ENCODE data around the gene TANC1. TPM values are rescaled to one million over a fixed set of nuclear protein-coding genes. Genes with fewer than 3 reads are reported as not detected.

The TANC1 gene
- total RNA-seq (2014; rRNA removed; shearing (Covaris generic)), result 11.6 and 26.5 TPM in 2 replicates

- peak within 1 kb of the TSS; percentile 89 for H3K4me3 ChIP-seq
- DNase-seq (ENCODE audit: low read depth in 1 of 2, low spot score in 2 of 2), result peak; percentile 88 to 96
- H3K4me1 ChIP-seq (replicated peaks), result peaks cover 61% of the 10 kb centered on the region
- no peaks in the 10 kb centered on the region for H3K9me3 ChIP-seq (replicated peaks)
- H3K27me3 ChIP-seq (replicated peaks), result no peaks in the 10 kb centered on the region
- H3K27ac ChIP-seq, result peak within 1 kb of the TSS; percentile 80
- peaks cover 21% of the 10 kb centered on the region for H3K36me3 ChIP-seq
These were observed at the start of gene TANC1 for GRCh38 chr2:158968396-158969161. TSS of gene TANC1 (plus strand) at chr2:158968640. CDS start at chr2:159065911, 97,271 bp downstream.

- Histone ChIP-seq H3K9me3 (replicated peaks) (no peaks in the 10 kb centered on the region), H3K36me3 (no peaks in the 10 kb centered on the region), H3K27ac (no peak overlapping the region), H3K4me3 (no peak overlapping the region), H3K4me1 (replicated peaks) (peaks cover 25% of the 10 kb centered on the region), H3K27me3 (replicated peaks) (no peaks in the 10 kb centered on the region)
- no peak for DNase-seq (ENCODE audit: low read depth in 1 of 2, low spot score in 2 of 2)
These were observed 46.6 kb upstream of the TANC1 start for GRCh38 chr2:158921599-158922408.

GRCh38 chr2:158922601-158923000 lies 45.8 kb upstream of the TANC1 start:
- Histone ChIP-seq H3K4me3 (no peak overlapping the region), H3K4me1 (replicated peaks) (peaks cover 29% of the 10 kb centered on the region), H3K27me3 (replicated peaks) (no peaks in the 10 kb centered on the region), H3K9me3 (replicated peaks) (no peaks in the 10 kb centered on the region), H3K27ac (peak overlapping the region; percentile 12; the same call in 1 of the 2 replicates), H3K36me3 (no peaks in the 10 kb centered on the region)
- no peak for DNase-seq (ENCODE audit: low read depth in 1 of 2, low spot score in 2 of 2)

GRCh38 chr2:158923180-158923594 lies 45.3 kb upstream of the TANC1 start:
- Histone ChIP-seq H3K27me3 (replicated peaks) (no peaks in the 10 kb centered on the region), H3K36me3 (no peaks in the 10 kb centered on the region), H3K4me1 (replicated peaks) (peaks cover 29% of the 10 kb centered on the region), H3K9me3 (replicated peaks) (no peaks in the 10 kb centered on the region), H3K27ac (peak overlapping the region; percentile 12; the same call in 1 of the 2 replicates), H3K4me3 (no peak overlapping the region)
- no peak for DNase-seq (ENCODE audit: low read depth in 1 of 2, low spot score in 2 of 2)

- no peak for DNase-seq (ENCODE audit: low read depth in 1 of 2, low spot score in 2 of 2)
- Histone ChIP-seq H3K27me3 (replicated peaks) (no peaks in the 10 kb centered on the region), H3K9me3 (replicated peaks) (no peaks in the 10 kb centered on the region)
These were observed 44.8 kb upstream of the TANC1 start for GRCh38 chr2:158923641-158924040.

GRCh38 chr2:158926478-158926948 lies 41.9 kb upstream of the TANC1 start:
- no peaks in the 10 kb centered on the region for H3K9me3 ChIP-seq (replicated peaks)
- no peaks in the 10 kb centered on the region for H3K27me3 ChIP-seq (replicated peaks)
- H3K4me3 ChIP-seq, result peak overlapping the region; percentile 12; the same call in 1 of the 2 replicates
- H3K27ac ChIP-seq, result peak overlapping the region; percentile 23; the same call in 1 of the 2 replicates
- peaks cover 49% of the 10 kb centered on the region for H3K4me1 ChIP-seq (replicated peaks)
- no peaks in the 10 kb centered on the region for H3K36me3 ChIP-seq
- peak; percentile 69 to 70 for DNase-seq (ENCODE audit: low read depth in 1 of 2, low spot score in 2 of 2)

More at GRCh38 chr2:158923641-158924040, 44.8 kb upstream of the TANC1 start:
- no peak overlapping the region for H3K4me3 ChIP-seq
- peaks cover 29% of the 10 kb centered on the region for H3K4me1 ChIP-seq (replicated peaks)
- peak overlapping the region; percentile 12; the same call in 1 of the 2 replicates for H3K27ac ChIP-seq
- no peaks in the 10 kb centered on the region for H3K36me3 ChIP-seq

GRCh38 chr2:158928515-158928914 lies 39.9 kb upstream of the TANC1 start:
- no peak for DNase-seq (ENCODE audit: low read depth in 1 of 2, low spot score in 2 of 2)
- Histone ChIP-seq H3K27me3 (replicated peaks) (no peaks in the 10 kb centered on the region), H3K4me3 (no peak overlapping the region), H3K27ac (no peak overlapping the region), H3K4me1 (replicated peaks) (peaks cover 44% of the 10 kb centered on the region), H3K36me3 (no peaks in the 10 kb centered on the region), H3K9me3 (replicated peaks) (no peaks in the 10 kb centered on the region)

- H3K9me3 ChIP-seq (replicated peaks), result no peaks in the 10 kb centered on the region
- no peaks in the 10 kb centered on the region for H3K36me3 ChIP-seq
- peaks cover 43% of the 10 kb centered on the region for H3K4me1 ChIP-seq (replicated peaks)
- H3K27me3 ChIP-seq (replicated peaks), result no peaks in the 10 kb centered on the region
- no peak overlapping the region for H3K27ac ChIP-seq
- DNase-seq (ENCODE audit: low read depth in 1 of 2, low spot score in 2 of 2), result no peak
- no peak overlapping the region for H3K4me3 ChIP-seq
These were observed 39.5 kb upstream of the TANC1 start for GRCh38 chr2:158928965-158929364.

GRCh38 chr2:158931572-158931971 lies 36.9 kb upstream of the TANC1 start:
- peak; percentile 60 to 87 for DNase-seq (ENCODE audit: low read depth in 1 of 2, low spot score in 2 of 2)
- Histone ChIP-seq H3K36me3 (no peaks in the 10 kb centered on the region), H3K9me3 (replicated peaks) (no peaks in the 10 kb centered on the region), H3K27me3 (replicated peaks) (no peaks in the 10 kb centered on the region), H3K4me3 (no peak overlapping the region), H3K27ac (peak overlapping the region; percentile 88), H3K4me1 (replicated peaks) (peaks cover 45% of the 10 kb centered on the region)

GRCh38 chr2:158932131-158932645 lies 36.3 kb upstream of the TANC1 start:
- H3K27ac ChIP-seq, result peak overlapping the region; percentile 88
- H3K27me3 ChIP-seq (replicated peaks), result no peaks in the 10 kb centered on the region
- no peaks in the 10 kb centered on the region for H3K9me3 ChIP-seq (replicated peaks)
- no peak for DNase-seq (ENCODE audit: low read depth in 1 of 2, low spot score in 2 of 2)
- H3K36me3 ChIP-seq, result no peaks in the 10 kb centered on the region
- no peak overlapping the region for H3K4me3 ChIP-seq
- peaks cover 46% of the 10 kb centered on the region for H3K4me1 ChIP-seq (replicated peaks)

- Histone ChIP-seq H3K4me1 (replicated peaks) (peaks cover 47% of the 10 kb centered on the region), H3K27me3 (replicated peaks) (no peaks in the 10 kb centered on the region), H3K36me3 (no peaks in the 10 kb centered on the region), H3K9me3 (replicated peaks) (no peaks in the 10 kb centered on the region), H3K27ac (no peak overlapping the region), H3K4me3 (no peak overlapping the region)
- no peak for DNase-seq (ENCODE audit: low read depth in 1 of 2, low spot score in 2 of 2)
These were observed 34.3 kb upstream of the TANC1 start for GRCh38 chr2:158934170-158934569.

- no peak for DNase-seq (ENCODE audit: low read depth in 1 of 2, low spot score in 2 of 2)
- no peaks in the 10 kb centered on the region for H3K9me3 ChIP-seq (replicated peaks)
- no peak overlapping the region for H3K4me3 ChIP-seq
- H3K36me3 ChIP-seq, result no peaks in the 10 kb centered on the region
- no peaks in the 10 kb centered on the region for H3K27me3 ChIP-seq (replicated peaks)
- no peak overlapping the region for H3K27ac ChIP-seq
- peaks cover 37% of the 10 kb centered on the region for H3K4me1 ChIP-seq (replicated peaks)
These were observed 32.8 kb upstream of the TANC1 start for GRCh38 chr2:158935617-158936016.

GRCh38 chr2:158936978-158937377 lies 31.5 kb upstream of the TANC1 start:
- H3K4me1 ChIP-seq (replicated peaks), result peaks cover 24% of the 10 kb centered on the region
- H3K36me3 ChIP-seq, result no peaks in the 10 kb centered on the region
- H3K9me3 ChIP-seq (replicated peaks), result no peaks in the 10 kb centered on the region
- DNase-seq (ENCODE audit: low read depth in 1 of 2, low spot score in 2 of 2), result peak in 1 of 2 experiments; percentile 34
- no peaks in the 10 kb centered on the region for H3K27me3 ChIP-seq (replicated peaks)
- no peak overlapping the region for H3K27ac ChIP-seq
- H3K4me3 ChIP-seq, result no peak overlapping the region

All from SJSA1 (cell line).